Stimulated activated CD8-positive, alpha-beta memory T cell treated with anti-CD3 and anti-CD28 coated beads, Interleukin-7, amount 100 ng/mL, for 4 hours (primary cell): ENCODE results near the gene AMBRA1.

ENCODE experiments used
- DNase-seq, 2 donors: peaks; one replicate each; pipeline ENCODE4 v3.0.0-alpha.2; 2020; ENCODE audit warnings: low read depth in 2 of 2

AMBRA1 gene

GRCh38 chr11:46397526-46397925 is 196.3 kb downstream of the AMBRA1 start:
- no peak for DNase-seq

GRCh38 chr11:46393759-46394158 is 200.1 kb downstream of the AMBRA1 start:
- no peak for DNase-seq

GRCh38 chr11:46393231-46393616 is 200.6 kb downstream of the AMBRA1 start:
- DNase-seq = no peak

- DNase-seq = peak; percentile 31 to 60
These were observed 201.2 kb downstream of the AMBRA1 start for GRCh38 chr11:46392421-46393230.

- DNase-seq = no peak
These were observed 202.0 kb downstream of the AMBRA1 start, which contains the start of gene CHRM4 for GRCh38 chr11:46391578-46392420. TSS of gene CHRM4 (minus strand) at chr11:46391776. CDS start at chr11:46386557, 5,219 bp downstream.

GRCh38 chr11:46391186-46391577 is 202.6 kb downstream of the AMBRA1 start:
- DNase-seq = no peak

- DNase-seq = no peak
These were observed 203.3 kb downstream of the AMBRA1 start for GRCh38 chr11:46390331-46391171.

- no peak for DNase-seq
These were observed 204.1 kb downstream of the AMBRA1 start for GRCh38 chr11:46389450-46390330.

GRCh38 chr11:46388619-46389449 is 205.0 kb downstream of the AMBRA1 start:
- DNase-seq = no peak

GRCh38 chr11:46387919-46388618 is 205.8 kb downstream of the AMBRA1 start:
- no peak for DNase-seq

- DNase-seq = no peak
These were observed 206.4 kb downstream of the AMBRA1 start for GRCh38 chr11:46387456-46387855.

GRCh38 chr11:46386674-46387073 is 207.1 kb downstream of the AMBRA1 start:
- no peak for DNase-seq

- DNase-seq = no peak
These were observed 207.7 kb downstream of the AMBRA1 start for GRCh38 chr11:46386005-46386578.

- DNase-seq = no peak
These were observed 208.4 kb downstream of the AMBRA1 start for GRCh38 chr11:46385169-46386004.

- no peak for DNase-seq
These were observed 209.7 kb downstream of the AMBRA1 start for GRCh38 chr11:46383974-46384701.

- DNase-seq = no peak
These were observed 210.4 kb downstream of the AMBRA1 start for GRCh38 chr11:46383404-46383758.

GRCh38 chr11:46382646-46383403 is 211.0 kb downstream of the AMBRA1 start:
- DNase-seq = no peak
